GM19099 (cell line): ENCODE measurements around the gene WDR27.

Source experiments
- POLR2A ChIP-seq: IDR thresholded peaks from 3 replicates; pipeline ENCODE4 v1.6.1; 2011; ENCODE audit warnings: low read depth; ENCODE audit not compliant: insufficient read length; ENCODE audit errors: extremely low read depth

Gene WDR27

DNA sequence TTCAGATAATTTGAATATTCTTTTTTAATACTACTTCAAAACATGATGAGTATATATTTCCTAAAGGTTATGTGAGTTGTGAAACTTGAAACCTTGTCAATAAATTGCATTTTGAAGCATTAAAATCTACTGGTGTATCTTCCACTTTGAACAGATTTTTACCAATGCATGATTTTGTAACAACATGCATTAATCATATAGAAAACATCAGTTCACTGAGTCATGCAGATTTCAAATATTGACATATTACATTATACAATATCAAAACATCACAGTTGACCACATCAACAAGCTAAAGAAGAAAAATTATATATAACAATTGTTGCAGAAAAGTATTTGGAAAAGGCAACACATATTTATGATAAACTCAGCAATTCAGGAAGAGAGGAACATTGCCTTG is 158.1 kb downstream of the WDR27 start:
- no peak for TF ChIP-seq POLR2A

- no peak for TF ChIP-seq POLR2A
These were observed 159.3 kb downstream of the WDR27 start for GRCh38 chr6:169542491-169542890.

GRCh38 chr6:169539176-169539897 is 162.5 kb downstream of the WDR27 start:
- no peak for TF ChIP-seq POLR2A

GRCh38 chr6:169536446-169537170 is 165.2 kb downstream of the WDR27 start:
- TF ChIP-seq POLR2A: no peak

- TF ChIP-seq POLR2A: no peak
These were observed 167.8 kb downstream of the WDR27 start for GRCh38 chr6:169534039-169534421.

- TF ChIP-seq POLR2A: no peak
These were observed 168.4 kb downstream of the WDR27 start for GRCh38 chr6:169533301-169534038.

DNA sequence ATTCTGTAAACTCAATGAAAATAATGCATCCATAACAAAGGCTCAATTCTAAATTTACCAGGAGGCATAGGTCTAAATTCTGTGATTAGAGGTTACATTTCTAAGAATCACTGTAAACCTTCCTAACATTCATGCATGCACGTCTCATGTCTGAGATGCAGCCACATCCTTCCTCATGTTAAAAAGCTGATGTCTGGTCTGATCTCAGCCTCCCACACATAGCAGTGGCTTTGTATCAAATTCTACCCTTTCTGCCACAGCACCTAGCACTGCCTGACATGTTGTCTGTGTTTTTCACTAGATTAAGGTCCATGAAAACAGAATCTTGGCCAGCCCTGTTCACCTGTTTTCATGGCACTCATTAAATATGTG is 171.1 kb downstream of the WDR27 start:
- no peak for TF ChIP-seq POLR2A

- no peak for TF ChIP-seq POLR2A
These were observed 171.7 kb downstream of the WDR27 start for GRCh38 chr6:169529931-169530751.

- TF ChIP-seq POLR2A: no peak
These were observed 173.1 kb downstream of the WDR27 start for GRCh38 chr6:169528755-169529154.

DNA sequence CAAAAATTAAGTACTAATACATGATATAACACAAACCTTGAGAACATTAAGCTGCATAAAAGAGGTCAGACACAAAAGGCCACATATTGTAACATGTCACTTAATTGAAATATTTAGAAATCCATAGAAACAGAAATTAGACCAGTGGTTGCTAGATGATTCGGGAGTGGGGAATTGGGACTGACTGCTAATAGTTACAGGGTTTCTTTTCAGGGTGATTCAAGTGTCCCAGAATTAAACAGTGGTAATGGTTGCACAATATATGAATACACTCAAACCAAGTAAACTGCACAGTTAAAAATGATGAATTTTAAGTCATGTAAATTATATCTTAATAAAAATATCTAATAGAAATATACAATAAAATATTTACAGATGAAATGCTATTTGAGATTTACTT is 174.5 kb downstream of the WDR27 start:
- no peak for TF ChIP-seq POLR2A

DNA sequence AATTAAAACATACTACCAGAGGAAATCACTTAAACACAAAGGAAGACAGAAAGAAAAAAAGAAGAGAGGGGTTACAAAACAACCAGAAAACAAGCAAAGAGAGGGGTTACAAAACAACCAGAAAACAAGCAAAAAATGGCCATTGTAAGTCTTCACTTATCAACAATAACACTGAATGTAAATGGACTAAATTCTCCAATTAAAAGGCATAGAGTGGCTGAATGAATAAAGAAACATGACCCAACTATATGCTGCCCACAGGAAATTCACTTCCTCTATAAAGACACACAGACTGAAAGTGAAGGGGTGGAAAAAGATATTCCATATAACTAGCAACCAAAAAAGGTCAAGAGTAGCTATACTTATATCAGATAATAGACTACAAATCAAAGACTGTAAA is 180.0 kb downstream of the WDR27 start:
- TF ChIP-seq POLR2A: no peak

DNA sequence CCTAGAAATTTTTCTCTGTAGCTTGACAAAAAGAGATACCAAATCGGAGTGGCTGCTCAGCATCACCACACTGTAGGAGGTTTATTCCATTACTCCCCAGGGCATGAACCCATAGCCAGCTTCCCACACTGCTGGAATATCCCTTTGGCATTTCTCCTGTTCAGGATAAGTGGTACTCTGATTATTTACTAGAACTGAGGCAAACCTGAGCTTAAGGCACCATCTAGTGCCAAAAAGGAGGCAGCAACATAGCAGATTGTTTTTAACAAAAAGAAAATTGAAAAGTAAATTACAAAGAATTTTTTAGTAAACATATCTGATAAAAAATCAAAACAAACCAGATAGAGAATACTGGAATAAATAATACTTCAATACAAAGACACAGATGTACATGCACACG is 181.7 kb downstream of the WDR27 start:
- no peak for TF ChIP-seq POLR2A

GRCh38 chr6:169518451-169518850 is 183.4 kb downstream of the WDR27 start:
- TF ChIP-seq POLR2A: no peak

GRCh38 chr6:169513478-169514193 is 188.2 kb downstream of the WDR27 start:
- no peak for TF ChIP-seq POLR2A
